ENCODE data around the gene WNT10A. TPM values are rescaled to one million over a fixed set of nuclear protein-coding genes. Genes with fewer than 3 reads are reported as not detected.

Gene WNT10A
- total and polyA plus RNA-seq, 2 of the 8 experiments (the other 6 are each of a cell fraction or from before 2014, with no cell fraction given) = 0.05 TPM; not detected in 1

DNA sequence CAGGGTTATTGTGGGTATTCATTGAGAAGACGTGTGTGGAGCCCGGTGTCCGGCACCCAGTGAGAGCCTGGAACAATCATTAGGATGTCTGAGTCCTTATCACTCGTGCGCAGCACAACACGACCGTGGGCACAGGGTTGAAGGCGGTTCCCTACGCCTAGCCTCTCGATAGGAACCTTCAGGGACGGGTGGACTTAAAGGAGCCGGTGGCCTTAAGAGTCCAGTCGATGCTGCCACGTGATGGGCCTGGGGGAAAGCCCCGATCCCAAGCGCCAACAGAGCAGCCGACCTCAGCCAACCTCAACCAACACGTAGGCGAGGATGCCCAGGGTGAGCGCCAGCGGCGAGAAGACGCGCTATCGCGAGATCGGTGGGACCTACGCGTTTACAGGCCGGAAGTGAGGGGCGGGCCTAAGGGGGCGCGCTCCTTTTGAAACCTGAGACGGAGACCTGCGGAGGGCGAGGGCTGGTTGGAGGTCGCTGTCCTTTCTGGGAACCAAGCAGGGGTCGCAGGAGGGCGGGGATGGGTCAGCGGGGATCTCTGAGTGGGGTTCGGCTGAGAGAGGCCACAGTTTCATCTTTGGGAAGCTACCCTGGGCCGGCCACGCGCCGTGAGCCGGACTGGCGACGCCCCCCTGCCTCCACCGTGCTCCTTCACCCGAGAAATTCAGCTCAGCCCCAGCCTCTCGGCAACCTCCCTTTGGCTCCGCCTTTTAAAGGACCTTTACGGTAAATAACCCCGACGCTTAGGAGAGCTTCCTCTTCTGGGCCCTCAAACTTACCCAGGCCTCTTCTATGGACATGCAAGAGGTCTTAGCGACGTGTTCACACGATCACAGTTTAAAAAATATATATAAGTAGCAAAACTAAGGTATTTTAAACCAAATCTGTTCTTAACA lies 28.3 kb downstream of the WNT10A start (continued):
- TF ChIP-seq BRCA1 (IDR thresholded peaks at IDR 0.05; ENCODE audit: low read depth, low read length) = peak; percentile 97
- TF ChIP-seq TCF12 (IDR thresholded peaks at IDR 0.05; ENCODE audit: low read depth, low read length) = no peak
- TF ChIP-seq, protein P1, sequence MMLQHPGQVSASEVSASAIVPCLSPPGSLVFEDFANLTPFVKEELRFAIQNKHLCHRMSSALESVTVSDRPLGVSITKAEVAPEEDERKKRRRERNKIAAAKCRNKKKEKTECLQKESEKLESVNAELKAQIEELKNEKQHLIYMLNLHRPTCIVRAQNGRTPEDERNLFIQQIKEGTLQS (IDR thresholded peaks at IDR 0.05; ENCODE audit: insufficient read depth, low read depth, low read length) = no peak
- TF ChIP-seq RXRA (IDR thresholded peaks at IDR 0.05; ENCODE audit: insufficient read depth, low read depth, low read length) = no peak
- TF ChIP-seq MAFK (IDR thresholded peaks at IDR 0.05; ENCODE audit: low read depth, low read length) = no peak
- TF ChIP-seq KDM4A (IDR thresholded peaks at IDR 0.05; ENCODE audit: low read depth, low read length, severe bottlenecking) = peak; percentile 95
- peak; percentile 77; the same call in 1 of the 2 replicates for TF ChIP-seq GABPA (IDR thresholded peaks at IDR 0.05; ENCODE audit: borderline replicate concordance, insufficient read depth, low read length)
- TF ChIP-seq SP4 (IDR thresholded peaks at IDR 0.05; ENCODE audit: low read length) = peak; percentile 58; the same call in 1 of the 2 replicates
- TF ChIP-seq CHD2 (IDR thresholded peaks at IDR 0.05; ENCODE audit: low read length) = peak; percentile 99
- peak; percentile 82 for TF ChIP-seq TBP (IDR thresholded peaks at IDR 0.05; ENCODE audit: low read depth, low read length)
- TF ChIP-seq PHF8 (conservative IDR thresholded peaks at IDR 0.05; ENCODE audit: low read depth, low read length) = peak; percentile 88
- TF ChIP-seq POLR2AphosphoS5 (IDR thresholded peaks at IDR 0.05; ENCODE audit: low read depth, low read length) = peak; percentile 84
- peak; percentile 93 for TF ChIP-seq TAF1 (IDR thresholded peaks at IDR 0.05; ENCODE audit: low read depth, low read length)
- TF ChIP-seq, protein P2, sequence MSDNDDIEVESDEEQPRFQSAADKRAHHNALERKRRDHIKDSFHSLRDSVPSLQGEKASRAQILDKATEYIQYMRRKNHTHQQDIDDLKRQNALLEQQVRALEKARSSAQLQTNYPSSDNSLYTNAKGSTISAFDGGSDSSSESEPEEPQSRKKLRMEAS (IDR thresholded peaks at IDR 0.05) = peak; percentile 71; the same call in 1 of the 2 replicates
- no peak for TF ChIP-seq SUZ12 (IDR thresholded peaks at IDR 0.05; ENCODE audit: low read length)
- TF ChIP-seq GTF2F1 (IDR thresholded peaks at IDR 0.05; ENCODE audit: borderline replicate concordance, low read depth, low read length) = peak; percentile 50; the same call in 1 of the 2 replicates
- TF ChIP-seq CEBPB (IDR thresholded peaks at IDR 0.05; ENCODE audit: low read depth, low read length) = no peak

All from H1 (cell line).